ENCODE measurements around the gene SMOC2. TPM values are rescaled to one million over a fixed set of nuclear protein-coding genes. Genes with fewer than 3 reads are reported as not detected.
"Not testable (repeated sequence)": the region's sequence is repeated elsewhere in the genome, so short reads cannot be mapped to it uniquely, and the experiment has no call there.

Gene SMOC2
- total and polyA plus RNA-seq, 4 donors = 1.3 to 6.4 (median 4.6) TPM

- 76 to 84% methylated on average over 9 of the region's 9 CpGs for WGBS, 2 donors
- H3K9me3 ChIP-seq (ENCODE audit: control insufficient read depth in 4 of 4, insufficient read depth in 3 of 4, low read length in 3 of 4) = peaks cover 0 to 2% (median 0%) of the 10 kb centered on the region in 4 donors
- TF ChIP-seq, protein P1, sequence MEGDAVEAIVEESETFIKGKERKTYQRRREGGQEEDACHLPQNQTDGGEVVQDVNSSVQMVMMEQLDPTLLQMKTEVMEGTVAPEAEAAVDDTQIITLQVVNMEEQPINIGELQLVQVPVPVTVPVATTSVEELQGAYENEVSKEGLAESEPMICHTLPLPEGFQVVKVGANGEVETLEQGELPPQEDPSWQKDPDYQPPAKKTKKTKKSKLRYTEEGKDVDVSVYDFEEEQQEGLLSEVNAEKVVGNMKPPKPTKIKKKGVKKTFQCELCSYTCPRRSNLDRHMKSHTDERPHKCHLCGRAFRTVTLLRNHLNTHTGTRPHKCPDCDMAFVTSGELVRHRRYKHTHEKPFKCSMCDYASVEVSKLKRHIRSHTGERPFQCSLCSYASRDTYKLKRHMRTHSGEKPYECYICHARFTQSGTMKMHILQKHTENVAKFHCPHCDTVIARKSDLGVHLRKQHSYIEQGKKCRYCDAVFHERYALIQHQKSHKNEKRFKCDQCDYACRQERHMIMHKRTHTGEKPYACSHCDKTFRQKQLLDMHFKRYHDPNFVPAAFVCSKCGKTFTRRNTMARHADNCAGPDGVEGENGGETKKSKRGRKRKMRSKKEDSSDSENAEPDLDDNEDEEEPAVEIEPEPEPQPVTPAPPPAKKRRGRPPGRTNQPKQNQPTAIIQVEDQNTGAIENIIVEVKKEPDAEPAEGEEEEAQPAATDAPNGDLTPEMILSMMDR (IDR thresholded peaks at IDR 0.05; ENCODE audit: control extremely low read depth, extremely low read depth) = no peak
- ATAC-seq (ENCODE audit: insufficient read depth, low FRiP score) (no peak), DNase-seq (no peak)
- H3K9ac ChIP-seq (ENCODE audit: insufficient read depth in 1 of 2, low read length in 2 of 2) = no peak overlapping the region
- H3K36me3 ChIP-seq (ENCODE audit: control insufficient read depth in 4 of 4, insufficient read depth in 4 of 4, low read length in 4 of 4) = no peaks in the 10 kb centered on the region
- H3K27me3 ChIP-seq (ENCODE audit: control insufficient read depth in 3 of 3, insufficient read depth in 3 of 3, low read length in 2 of 3) = peaks cover 0 to 2% (median 0%) of the 10 kb centered on the region in 3 donors
- H3K4me3 ChIP-seq = no peak overlapping the region
- H3K4me1 ChIP-seq (ENCODE audit: control insufficient read depth in 5 of 5, insufficient read depth in 5 of 5, low read length in 5 of 5) = peaks cover 0 to 8% (median 0%) of the 10 kb centered on the region in 5 donors
- no peak overlapping the region for H3K27ac ChIP-seq (ENCODE audit: low read depth in 1 of 2, low read length in 1 of 2)
These were observed 169.0 kb downstream of the SMOC2 start for GRCh38 chr6:168609914-168610490.

DNA sequence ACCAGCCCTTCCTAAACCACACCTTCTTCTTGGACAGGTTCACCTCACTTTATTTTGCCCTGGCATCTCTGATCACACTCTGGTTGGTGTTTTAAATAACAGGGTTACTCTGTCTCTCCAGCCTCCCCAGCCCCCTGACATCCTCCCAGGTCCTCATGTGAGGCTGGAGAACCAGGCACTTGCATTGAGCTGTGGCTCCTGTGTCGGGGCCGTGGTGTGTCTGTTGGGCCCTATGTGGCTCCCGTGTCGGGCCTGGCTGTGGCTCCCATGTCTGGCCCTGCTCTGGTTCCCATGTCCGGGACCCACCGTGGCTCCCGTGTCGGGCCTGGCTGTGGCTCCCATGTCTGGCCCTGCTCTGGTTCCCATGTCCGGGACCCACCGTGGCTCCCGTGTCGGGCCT, 170.0 kb downstream of the SMOC2 start:
- H3K4me1 ChIP-seq (ENCODE audit: control insufficient read depth in 5 of 5, insufficient read depth in 5 of 5, low read length in 5 of 5); H3K9ac ChIP-seq (ENCODE audit: insufficient read depth in 1 of 2, low read length in 2 of 2); H3K27ac ChIP-seq (ENCODE audit: low read depth in 1 of 2, low read length in 1 of 2); H3K9me3 ChIP-seq (ENCODE audit: control insufficient read depth in 4 of 4, insufficient read depth in 3 of 4, low read length in 3 of 4); H3K4me3 ChIP-seq; H3K36me3 ChIP-seq (ENCODE audit: control insufficient read depth in 4 of 4, insufficient read depth in 4 of 4, low read length in 4 of 4); H3K27me3 ChIP-seq (ENCODE audit: control insufficient read depth in 3 of 3, insufficient read depth in 3 of 3, low read length in 2 of 3); DNase-seq; ATAC-seq (ENCODE audit: insufficient read depth, low FRiP score): not testable (repeated sequence)
- WGBS, 2 donors = 88 to 96% methylated on average over 7 to 12 of the region's 12 CpGs

- DNase-seq = no peak
- Histone ChIP-seq H3K9ac (ENCODE audit: insufficient read depth in 1 of 2, low read length in 2 of 2) (no peak overlapping the region), H3K4me3 (no peak overlapping the region), H3K27me3 (ENCODE audit: control insufficient read depth in 3 of 3, insufficient read depth in 3 of 3, low read length in 2 of 3) (peaks cover 0 to 2% (median 0%) of the 10 kb centered on the region in 3 donors), H3K36me3 (ENCODE audit: control insufficient read depth in 4 of 4, insufficient read depth in 4 of 4, low read length in 4 of 4) (no peaks in the 10 kb centered on the region), H3K9me3 (ENCODE audit: control insufficient read depth in 4 of 4, insufficient read depth in 3 of 4, low read length in 3 of 4) (peaks cover 0 to 2% (median 0%) of the 10 kb centered on the region in 4 donors), H3K4me1 (ENCODE audit: control insufficient read depth in 5 of 5, insufficient read depth in 5 of 5, low read length in 5 of 5) (peaks cover 0 to 8% (median 0%) of the 10 kb centered on the region in 5 donors), H3K27ac (ENCODE audit: low read depth in 1 of 2, low read length in 1 of 2) (no peak overlapping the region)
- WGBS, 2 donors = 95 to 96% methylated on average over 14 of the region's 14 CpGs
- ATAC-seq (ENCODE audit: insufficient read depth, low FRiP score) = no peak
- TF ChIP-seq, protein P1 (IDR thresholded peaks at IDR 0.05; ENCODE audit: control extremely low read depth, extremely low read depth) = no peak
These were observed 170.7 kb downstream of the SMOC2 start for GRCh38 chr6:168611691-168612090.

DNA sequence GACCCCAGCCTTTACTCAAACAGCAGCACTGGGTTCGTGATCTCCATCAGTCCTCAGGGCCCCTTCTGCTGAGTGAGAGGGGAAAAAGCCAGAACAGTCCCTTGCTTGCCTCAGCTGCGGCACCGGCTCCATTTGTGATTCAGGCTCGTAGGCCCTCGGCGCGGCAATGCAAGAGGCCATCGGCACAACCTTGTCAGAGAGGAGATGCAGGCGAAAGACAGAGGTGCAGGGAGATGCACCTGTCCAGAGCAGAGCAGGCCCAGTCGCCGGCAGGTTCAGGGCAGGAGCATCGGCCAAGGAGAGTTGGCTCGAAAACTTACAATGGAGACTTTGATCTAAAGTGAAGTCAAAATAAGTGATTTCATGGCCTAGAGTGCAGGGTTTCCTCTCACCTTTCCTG, 171.6 kb downstream of the SMOC2 start:
- 94 to 95% methylated on average over 13 of the region's 13 CpGs for WGBS, 2 donors
- no peak for ATAC-seq (ENCODE audit: insufficient read depth, low FRiP score)
- H3K4me1 ChIP-seq (ENCODE audit: control insufficient read depth in 5 of 5, insufficient read depth in 5 of 5, low read length in 5 of 5) = peaks cover 0 to 8% (median 0%) of the 10 kb centered on the region in 5 donors

More for the DNA sequence above, 171.6 kb downstream of the SMOC2 start:
- no peak for DNase-seq
- TF ChIP-seq, protein P1 (IDR thresholded peaks at IDR 0.05; ENCODE audit: control extremely low read depth, extremely low read depth) = no peak
- Histone ChIP-seq H3K27ac (ENCODE audit: low read depth in 1 of 2, low read length in 1 of 2) (no peak overlapping the region), H3K27me3 (ENCODE audit: control insufficient read depth in 3 of 3, insufficient read depth in 3 of 3, low read length in 2 of 3) (no peaks in the 10 kb centered on the region), H3K9ac (ENCODE audit: insufficient read depth in 1 of 2, low read length in 2 of 2) (no peak overlapping the region), H3K9me3 (ENCODE audit: control insufficient read depth in 4 of 4, insufficient read depth in 3 of 4, low read length in 3 of 4) (peaks cover 0 to 2% (median 0%) of the 10 kb centered on the region in 4 donors), H3K4me3 (no peak overlapping the region), H3K36me3 (ENCODE audit: control insufficient read depth in 4 of 4, insufficient read depth in 4 of 4, low read length in 4 of 4) (no peaks in the 10 kb centered on the region)

Data from lung (tissue), 12 donors.